Neural progenitor cell (in vitro differentiated cells): ENCODE data around the gene ITGAX. TPM values are rescaled to one million over a fixed set of nuclear protein-coding genes. Genes with fewer than 3 reads are reported as not detected.

ENCODE experiments used
- DNase-seq: peaks from one replicate; pipeline ENCODE4 v3.0.0-alpha.2; 2016; ENCODE audit warnings: low spot score
- H2AFZ ChIP-seq: fragments of 200-600 bp; sonication (generic); replicated peaks from 2 replicates; pipeline ENCODE4 v1.6.1; 2016; ENCODE audit warnings: antibody characterized with exemption
- H3F3A ChIP-seq: fragments of 200-600 bp; sonication (generic); 2 replicates; pipeline ENCODE4 v1.6.1; 2016; ENCODE audit warnings: antibody characterized with exemption, low read depth
- H3K27ac ChIP-seq: fragments of 200-600 bp; sonication (generic); 2 replicates; pipeline ENCODE4 v1.5.1; 2016; ENCODE audit warnings: mild to moderate bottlenecking
- H3K27me3 ChIP-seq: fragments of 200-600 bp; sonication (generic); 2 replicates; pipeline ENCODE4 v1.6.1; 2016; ENCODE audit warnings: mild to moderate bottlenecking, moderate library complexity
- H3K36me3 ChIP-seq: fragments of 200-600 bp; sonication (generic); 2 replicates; pipeline ENCODE4 v1.5.1; 2016
- H3K4me1 ChIP-seq: fragments of 200-600 bp; sonication (generic); 2 replicates; pipeline ENCODE4 v1.6.1; 2016; ENCODE audit warnings: mixed run types
- H3K4me2 ChIP-seq: fragments of 200-600 bp; sonication (generic); 2 replicates; pipeline ENCODE4 v1.6.1; 2016
- H3K4me3 ChIP-seq: fragments of 200-600 bp; sonication (generic); 2 replicates; pipeline ENCODE4 v1.5.1; 2016
- H3K79me2 ChIP-seq: fragments of 200-600 bp; sonication (generic); 2 replicates; pipeline ENCODE4 v1.6.1; 2016; ENCODE audit warnings: low read depth
- H3K9ac ChIP-seq: fragments of 200-600 bp; sonication (generic); 2 replicates; pipeline ENCODE4 v1.6.1; 2016
- H3K9me3 ChIP-seq: fragments of 200-600 bp; sonication (generic); 2 replicates; pipeline ENCODE4 v1.5.1; 2016; ENCODE audit warnings: low read depth
- H4K20me1 ChIP-seq: fragments of 200-600 bp; sonication (generic); 2 replicates; pipeline ENCODE4 v1.6.1; 2016; ENCODE audit warnings: low read depth
- H3K27ac Mint-ChIP-seq: 3 replicates; pipeline ENCODE4 v1.8.0; 2021; ENCODE audit warnings: mixed read lengths
- H3K27me3 Mint-ChIP-seq: 2 replicates; pipeline ENCODE4 v1.8.0; 2022; ENCODE audit warnings: low read depth, mild to moderate bottlenecking, inconsistent platforms, moderate library complexity, mixed read lengths; ENCODE audit not compliant: insufficient read depth
- H3K36me3 Mint-ChIP-seq: 3 replicates; pipeline ENCODE4 v1.8.0; 2021; ENCODE audit warnings: mixed read lengths
- H3K4me1 Mint-ChIP-seq: 3 replicates; pipeline ENCODE4 v1.8.0; 2021; ENCODE audit warnings: mixed read lengths
- H3K4me3 Mint-ChIP-seq: 3 replicates; pipeline ENCODE4 v1.8.0; 2021; ENCODE audit warnings: mild to moderate bottlenecking, moderate library complexity, mixed read lengths
- H3K9me3 Mint-ChIP-seq: 3 replicates; pipeline ENCODE4 v1.8.0; 2020; ENCODE audit warnings: mixed read lengths
- CTCF ChIP-seq: fragments of 200-600 bp; sonication (generic); IDR thresholded peaks from 2 replicates; pipeline ENCODE4 v1.5.1; 2017; ENCODE audit warnings: antibody characterized with exemption, mild to moderate bottlenecking
- EZH2 ChIP-seq: fragments of 200-600 bp; sonication (generic); IDR thresholded peaks from 2 replicates; pipeline ENCODE4 v1.6.1; 2017; ENCODE audit warnings: antibody characterized with exemption, mild to moderate bottlenecking, moderate library complexity
- EZH2phosphoT487 ChIP-seq: fragments of 200-600 bp; sonication (generic); IDR thresholded peaks from 2 replicates; pipeline ENCODE4 v1.6.1; 2017; ENCODE audit warnings: antibody characterized with exemption
- total RNA-seq: library from RNA; depleted of rRNA; stranded (reverse); fragments of >200 nt; gene quantifications from 2 replicates; pipeline ENCODE4 v1.2.3, GENCODE V29; 2015; ENCODE audit warnings: low replicate concordance

ITGAX gene
- total RNA-seq, 1 donor from 2014 or later, result not detected

DNA sequence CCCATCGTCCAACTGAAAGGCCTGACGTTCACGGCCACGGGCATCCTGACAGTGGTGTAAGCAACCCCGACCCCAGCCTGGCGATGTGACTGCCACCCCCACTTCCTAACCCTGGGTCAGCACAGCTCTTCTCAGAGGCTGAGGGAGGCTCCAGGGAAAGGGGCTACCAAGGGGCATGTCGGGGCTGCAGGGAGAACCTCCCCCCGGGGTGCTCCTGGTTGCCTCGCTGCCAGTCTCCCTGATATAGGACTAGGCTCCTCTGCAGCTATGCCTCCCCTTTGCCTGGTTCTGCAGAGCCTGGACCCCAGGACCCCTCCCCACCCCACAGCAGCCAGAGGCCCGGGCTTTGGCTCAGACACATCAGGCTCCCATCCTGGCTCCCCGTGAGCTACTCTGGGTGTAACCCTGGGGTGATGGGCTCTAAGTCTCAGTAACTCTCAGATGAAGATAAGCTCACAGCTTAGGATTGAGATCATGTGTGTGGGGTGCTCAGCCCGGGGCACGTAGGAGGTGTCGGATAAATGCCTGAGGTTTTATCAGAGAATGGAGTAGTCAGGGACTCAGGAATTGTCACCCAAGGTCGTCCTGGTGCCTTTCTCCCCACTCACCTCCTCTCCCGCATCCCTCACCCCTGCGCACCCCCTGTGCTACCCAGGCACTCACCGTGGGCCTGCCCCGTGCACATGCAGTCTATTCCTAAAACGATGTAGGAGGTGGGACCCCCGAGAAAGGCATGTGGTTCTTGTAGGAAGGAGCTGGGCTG lies 48.8 kb downstream of the ITGAX start:
- Histone ChIP-seq H3K79me2 (no peaks in the 10 kb centered on the region), H3K27ac (no peak overlapping the region), H2AFZ (no peak overlapping the region), H3K9ac (no peak overlapping the region), H3F3A (no peaks in the 10 kb centered on the region), H4K20me1 (no peaks in the 10 kb centered on the region), H3K4me1 (no peaks in the 10 kb centered on the region), H3K27me3 (no peaks in the 10 kb centered on the region), H3K4me2 (no peak overlapping the region), H3K9me3 (no peaks in the 10 kb centered on the region), H3K4me3 (no peak overlapping the region), H3K36me3 (no peaks in the 10 kb centered on the region)
- Mint-ChIP-seq H3K4me3 (no peak overlapping the region), H3K27ac (no peak overlapping the region), H3K9me3 (peaks cover 7% of the 10 kb centered on the region), H3K27me3 (peaks cover 4% of the 10 kb centered on the region), H3K36me3 (no peaks in the 10 kb centered on the region), H3K4me1 (no peaks in the 10 kb centered on the region)
- DNase-seq, result no peak
- TF ChIP-seq CTCF, result no peak
- no peak for TF ChIP-seq EZH2phosphoT487
- no peak for TF ChIP-seq EZH2

DNA sequence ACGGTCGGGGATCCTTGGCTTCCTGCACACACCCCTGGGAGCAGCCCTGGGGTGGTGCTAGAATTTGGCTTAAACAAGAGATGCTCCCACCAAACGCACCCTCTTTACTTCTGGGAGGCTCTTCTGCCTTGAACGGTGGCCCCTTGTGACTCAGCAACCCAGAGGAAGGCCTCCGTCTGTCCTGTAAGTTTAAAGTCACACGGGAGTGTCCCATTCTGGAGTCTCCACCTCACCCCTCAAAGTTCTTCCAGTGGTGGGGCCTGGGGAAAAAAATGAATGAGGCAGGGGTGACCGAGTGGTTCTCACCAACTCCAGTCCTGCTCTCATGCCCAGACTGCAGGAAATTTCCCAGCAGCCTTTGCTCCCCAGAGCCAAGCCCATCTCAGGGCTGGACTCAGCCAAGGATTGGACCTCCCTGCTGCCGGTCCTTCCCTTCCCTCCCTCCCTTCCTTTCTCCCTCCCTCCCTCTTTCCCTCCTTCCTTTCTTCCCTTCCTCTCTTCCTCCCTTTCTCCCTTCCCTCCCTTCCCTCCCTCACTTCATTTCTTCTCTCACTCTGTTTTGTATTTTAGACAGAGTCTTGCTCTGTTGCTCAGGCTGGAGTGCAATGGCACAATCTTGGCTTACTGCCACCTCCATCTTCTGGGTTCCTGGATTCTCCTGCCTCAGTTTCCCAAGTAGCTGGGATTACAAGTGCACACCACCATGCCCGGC lies 49.5 kb downstream of the ITGAX start:
- H3K4me3 ChIP-seq, result no peak overlapping the region
- H3K4me2 ChIP-seq, result no peak overlapping the region
- no peak overlapping the region for H3K27ac ChIP-seq
- H3K9me3 Mint-ChIP-seq, result no peaks in the 10 kb centered on the region
- H3K27ac Mint-ChIP-seq, result no peak overlapping the region
- no peaks in the 10 kb centered on the region for H3K4me1 Mint-ChIP-seq
- H3K36me3 Mint-ChIP-seq, result no peaks in the 10 kb centered on the region
- H3K36me3 ChIP-seq, result no peaks in the 10 kb centered on the region
- H3F3A ChIP-seq, result no peaks in the 10 kb centered on the region
- no peaks in the 10 kb centered on the region for H4K20me1 ChIP-seq
- no peak overlapping the region for H3K9ac ChIP-seq
- H2AFZ ChIP-seq, result no peak overlapping the region
- no peak for DNase-seq
- H3K9me3 ChIP-seq, result no peaks in the 10 kb centered on the region
- H3K4me1 ChIP-seq, result no peaks in the 10 kb centered on the region
- no peak for TF ChIP-seq EZH2
- TF ChIP-seq EZH2phosphoT487, result no peak
- no peak for TF ChIP-seq CTCF
- no peaks in the 10 kb centered on the region for H3K27me3 ChIP-seq
- H3K27me3 Mint-ChIP-seq, result peaks cover 4% of the 10 kb centered on the region
- H3K79me2 ChIP-seq, result no peaks in the 10 kb centered on the region
- no peak overlapping the region for H3K4me3 Mint-ChIP-seq

DNA sequence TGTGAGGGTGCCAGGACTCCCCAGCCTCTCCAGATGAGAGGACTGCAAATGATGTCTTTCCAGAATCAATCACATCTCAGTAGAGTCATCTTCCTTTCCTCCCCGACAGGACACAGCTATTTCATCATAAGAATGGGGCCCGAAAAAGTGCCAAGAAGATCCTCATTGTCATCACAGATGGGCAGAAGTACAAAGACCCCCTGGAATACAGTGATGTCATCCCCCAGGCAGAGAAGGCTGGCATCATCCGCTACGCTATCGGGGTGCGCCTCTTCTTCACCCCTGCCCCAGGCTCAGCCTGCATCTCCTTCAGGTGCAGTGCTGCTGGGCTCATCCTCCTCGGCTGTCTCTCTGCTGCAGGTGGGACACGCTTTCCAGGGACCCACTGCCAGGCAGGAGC lies 52.4 kb downstream of the ITGAX start:
- Mint-ChIP-seq H3K36me3 (no peaks in the 10 kb centered on the region), H3K4me1 (no peaks in the 10 kb centered on the region), H3K4me3 (no peak overlapping the region), H3K27me3 (peaks cover 4% of the 10 kb centered on the region), H3K27ac (no peak overlapping the region), H3K9me3 (no peaks in the 10 kb centered on the region)
- Histone ChIP-seq H3K4me1 (no peaks in the 10 kb centered on the region), H3K9ac (no peak overlapping the region), H2AFZ (no peak overlapping the region), H3K36me3 (no peaks in the 10 kb centered on the region), H3K27ac (no peak overlapping the region), H3K4me3 (no peak overlapping the region), H4K20me1 (no peaks in the 10 kb centered on the region), H3K27me3 (no peaks in the 10 kb centered on the region), H3K9me3 (no peaks in the 10 kb centered on the region), H3K79me2 (no peaks in the 10 kb centered on the region), H3F3A (no peaks in the 10 kb centered on the region), H3K4me2 (no peak overlapping the region)
- DNase-seq, result no peak
- TF ChIP-seq EZH2phosphoT487 (no peak), EZH2 (no peak), CTCF (no peak)
